EH (cell line): ENCODE data around the gene ARHGDIB.

Experiments
- DNase-seq: peaks from one replicate; pipeline ENCODE4 v3.0.0-alpha.2; 2015; ENCODE audit warnings: low read depth

The ARHGDIB gene

DNA sequence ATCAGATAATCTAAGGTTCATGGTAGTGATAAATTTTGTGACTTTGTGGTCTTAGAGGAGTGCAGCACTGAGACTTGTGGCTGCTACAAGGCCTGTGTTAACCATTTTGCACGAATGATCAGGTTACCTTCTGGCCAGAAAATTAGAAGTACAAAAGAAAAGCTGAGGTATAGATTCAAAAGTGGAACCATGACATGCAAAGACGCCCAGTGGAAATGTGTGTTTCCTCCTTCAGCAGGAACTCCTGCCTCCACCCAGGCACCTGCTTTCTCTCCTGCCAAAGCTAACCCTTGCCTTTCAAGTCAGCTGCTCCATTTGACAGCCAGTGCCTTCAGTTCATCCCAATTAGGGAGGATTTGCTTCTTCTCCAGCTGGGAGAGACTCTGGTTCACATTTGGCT lies 21.6 kb upstream of the ARHGDIB start:
- no peak for DNase-seq

DNA sequence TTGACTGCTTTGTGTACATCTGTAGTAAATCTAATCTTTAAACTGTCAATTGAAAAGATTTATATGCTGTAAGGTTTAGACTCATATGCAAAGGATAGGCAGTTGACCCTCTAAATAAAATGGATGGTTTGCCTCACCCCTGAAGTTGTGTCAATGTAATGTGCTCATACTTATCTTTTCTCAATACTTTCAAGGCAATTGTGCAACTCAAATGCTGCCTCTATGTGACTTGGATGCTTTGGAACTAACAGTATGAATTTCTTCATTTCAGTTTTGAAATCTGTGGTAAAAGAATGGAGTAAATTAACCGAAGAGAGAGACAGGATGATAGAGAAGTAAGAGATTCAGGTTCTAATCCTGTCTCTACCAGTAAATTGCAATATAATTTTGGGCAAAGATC lies 21.2 kb upstream of the ARHGDIB start:
- no peak for DNase-seq

DNA sequence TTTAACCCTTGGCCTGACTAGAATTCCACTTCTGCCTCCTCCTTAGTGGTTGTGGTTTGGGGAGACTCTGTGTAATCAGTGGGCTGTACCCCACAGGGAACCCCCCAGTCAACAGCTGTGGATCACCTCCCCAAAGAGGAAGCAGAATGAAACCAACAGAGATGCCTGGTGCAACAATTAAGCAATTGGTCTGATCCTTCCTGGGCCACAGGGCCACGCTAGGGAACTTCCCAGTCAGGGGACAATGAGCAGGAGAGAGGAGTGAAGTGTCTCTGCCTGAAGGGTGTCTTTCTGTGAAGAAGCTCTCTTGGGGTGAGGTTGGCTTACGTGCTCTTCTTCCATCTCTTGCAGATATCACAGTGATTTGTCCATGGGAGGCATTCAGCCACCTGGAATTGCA lies 19.6 kb upstream of the ARHGDIB start:
- DNase-seq, result no peak

DNA sequence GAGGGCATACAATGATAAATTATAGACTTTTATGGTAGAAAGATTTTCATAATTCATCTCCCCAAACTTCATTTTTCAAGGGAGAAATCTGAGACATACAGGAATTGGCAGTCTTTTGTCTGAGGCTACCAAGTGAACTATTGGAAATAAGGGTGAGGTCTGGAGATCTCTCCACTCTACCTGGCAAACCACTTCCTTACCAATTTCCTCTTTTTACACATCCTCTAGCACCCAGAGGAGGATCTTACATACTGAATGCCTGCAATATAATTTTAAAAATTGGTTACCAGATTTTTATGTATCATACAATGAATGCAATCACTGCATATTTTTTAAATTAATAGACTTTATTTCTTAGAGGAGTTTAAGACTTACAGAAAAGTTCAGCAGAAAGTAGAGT lies 18.1 kb upstream of the ARHGDIB start:
- no peak for DNase-seq

DNA sequence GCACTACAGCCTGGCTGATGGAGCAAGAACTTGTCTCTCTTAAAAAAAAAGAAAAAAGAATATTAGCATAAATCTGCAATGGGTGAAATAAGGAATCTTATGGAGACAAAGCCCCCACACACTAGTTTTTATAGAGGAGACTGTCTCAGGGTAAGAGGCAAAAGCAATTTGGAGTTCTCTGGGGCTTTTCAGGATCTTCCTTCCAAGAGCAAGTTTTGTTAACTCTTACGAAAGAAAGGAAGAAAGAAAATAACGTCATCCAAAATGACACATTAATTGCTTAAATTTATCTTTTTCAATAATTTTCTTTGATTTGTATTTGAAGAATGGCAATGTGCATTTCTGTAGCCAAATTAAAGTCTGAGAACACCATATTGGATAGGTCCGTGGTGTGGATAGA lies 15.3 kb upstream of the ARHGDIB start:
- no peak for DNase-seq

DNA sequence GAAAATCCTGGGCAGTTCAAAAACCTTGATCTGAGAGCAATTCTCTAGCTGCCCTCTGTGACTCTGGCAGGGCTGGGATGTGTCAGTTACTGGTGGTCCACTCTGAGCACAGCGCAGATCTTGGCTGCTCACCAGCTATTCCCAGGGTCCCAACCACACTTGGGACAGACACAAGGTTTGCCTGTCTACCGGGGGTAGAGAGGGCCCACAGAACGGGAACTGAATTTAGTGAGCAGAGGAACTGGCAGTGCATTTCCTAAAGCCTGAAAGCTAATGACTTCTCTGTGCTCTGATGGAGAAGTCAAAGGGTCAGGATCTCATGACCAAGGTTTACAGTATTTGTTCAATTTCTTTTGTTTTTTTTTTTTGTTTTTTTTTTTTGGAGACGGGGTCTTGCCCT lies 14.1 kb upstream of the ARHGDIB start:
- no peak for DNase-seq

DNA sequence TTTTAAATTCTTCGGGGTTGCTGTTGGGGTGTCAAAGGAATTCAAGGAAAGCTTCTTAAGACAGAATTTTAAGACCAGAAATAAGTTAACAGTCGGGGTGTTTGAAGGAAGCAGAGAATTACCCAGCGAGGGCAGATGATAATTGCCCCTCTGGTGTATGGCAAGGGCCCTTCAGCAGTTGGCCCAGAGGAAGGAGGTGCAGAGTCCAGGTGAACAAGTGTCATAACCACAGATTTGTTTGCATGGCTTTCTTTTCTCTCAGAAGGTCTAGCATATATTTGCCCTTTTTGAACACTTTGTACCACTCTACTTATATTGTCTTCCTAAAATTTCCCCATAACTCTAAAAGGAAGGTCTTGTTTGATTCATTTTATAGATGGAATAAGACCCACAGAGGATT lies 13.2 kb upstream of the ARHGDIB start:
- no peak for DNase-seq

DNA sequence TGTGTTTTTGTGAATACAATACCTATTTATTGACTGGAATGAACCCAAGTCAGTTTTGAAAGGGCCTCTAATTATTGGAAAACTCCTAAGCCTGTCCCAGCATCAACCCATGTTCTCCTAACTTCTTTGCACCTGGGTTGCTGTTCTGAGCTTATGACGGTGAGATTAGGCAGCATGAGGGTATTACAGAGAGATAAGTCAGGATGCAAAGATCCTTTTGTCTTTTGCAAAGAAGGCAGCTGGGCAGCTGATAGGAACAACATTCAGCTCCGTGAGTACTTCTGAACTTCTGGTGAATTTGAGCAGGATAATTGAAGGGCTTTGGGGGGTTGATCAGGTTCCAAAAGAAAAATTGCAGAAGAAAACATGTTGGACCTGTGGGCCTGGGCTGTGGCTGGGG lies 11.4 kb upstream of the ARHGDIB start, which contains the start of gene PDE6H:
TSS of gene PDE6H (plus strand) at position 227 of the 400 bp plus-strand sequence. CDS start 4,971 bp downstream, outside the sequence.
- DNase-seq, result no peak

DNA sequence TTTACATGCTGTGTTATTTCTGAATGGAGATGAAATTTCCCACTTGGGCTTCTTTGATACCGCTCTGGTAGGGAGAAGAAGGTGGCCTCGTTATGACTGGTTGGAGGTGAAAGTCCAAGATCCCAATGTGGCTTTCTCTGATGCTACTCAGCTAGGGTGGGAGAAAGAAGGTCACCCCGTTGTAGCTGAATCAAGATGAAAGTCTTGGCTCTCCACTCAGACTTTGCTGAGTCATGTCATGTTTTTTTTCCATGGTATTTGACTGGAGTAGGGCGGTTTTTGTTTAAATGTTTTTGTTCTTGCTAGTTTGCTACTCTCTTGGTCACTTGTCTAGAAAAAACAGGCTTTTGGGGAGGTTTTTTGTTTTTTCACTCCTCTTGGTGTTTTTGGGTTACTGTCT lies 9.1 kb upstream of the ARHGDIB start:
- no peak for DNase-seq

DNA sequence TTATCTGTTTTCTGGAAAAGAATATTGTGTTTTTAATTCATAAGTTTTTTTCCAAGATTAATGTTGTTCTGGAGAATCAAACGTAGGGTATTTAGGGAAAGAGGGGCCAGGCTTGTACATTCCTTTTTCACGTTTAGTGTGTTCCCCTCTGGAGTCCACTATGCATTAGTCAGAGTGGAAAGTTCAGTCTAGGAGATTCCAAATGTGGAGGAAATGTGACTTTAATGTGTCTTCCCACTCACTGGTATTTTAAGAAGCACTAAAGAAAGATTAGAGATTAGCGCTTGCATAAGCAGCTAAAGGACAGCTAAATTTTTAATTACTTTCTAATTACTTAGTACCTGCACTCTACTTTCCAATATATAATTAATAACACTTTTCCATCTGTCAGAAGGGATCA lies 7.1 kb upstream of the ARHGDIB start:
- peak; percentile 21 for DNase-seq

DNA sequence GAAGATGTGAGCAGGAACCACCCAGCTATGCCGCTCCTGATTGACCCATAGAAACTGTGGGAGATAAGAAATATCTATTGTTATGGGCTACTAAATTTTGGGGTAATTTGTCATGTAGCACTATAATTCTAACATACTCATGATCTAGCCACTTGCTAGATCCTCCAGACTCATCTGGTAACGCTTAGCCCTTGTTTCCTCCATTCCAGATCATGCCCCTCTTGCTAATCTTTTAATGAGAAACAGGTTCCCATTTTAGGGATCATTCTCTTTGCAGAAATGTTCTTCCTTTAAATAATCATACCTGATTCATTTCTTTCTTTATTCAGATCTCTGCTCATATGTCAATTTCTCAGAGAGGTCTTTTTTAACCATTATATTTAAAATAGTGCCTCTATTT lies 3.8 kb upstream of the ARHGDIB start:
- no peak for DNase-seq

DNA sequence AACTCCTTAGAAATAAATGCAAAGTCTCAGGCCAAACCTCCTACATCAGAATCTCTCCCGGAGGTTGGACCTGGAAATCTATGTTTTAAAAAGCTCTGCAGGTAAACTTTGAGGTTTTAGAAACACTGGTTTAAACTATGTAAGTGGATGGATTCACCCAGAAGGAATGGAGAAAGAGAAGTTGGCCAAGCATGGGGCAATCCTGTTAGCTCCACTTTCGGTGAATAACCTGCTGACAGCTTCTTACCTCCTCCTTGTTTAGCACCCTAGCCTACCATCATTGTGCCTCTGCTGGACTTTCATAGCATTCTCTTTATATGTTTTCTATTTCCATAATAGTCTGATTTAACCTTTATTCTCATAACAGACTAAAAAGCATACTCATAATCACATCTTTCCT lies 3.0 kb upstream of the ARHGDIB start:
- no peak for DNase-seq

DNA sequence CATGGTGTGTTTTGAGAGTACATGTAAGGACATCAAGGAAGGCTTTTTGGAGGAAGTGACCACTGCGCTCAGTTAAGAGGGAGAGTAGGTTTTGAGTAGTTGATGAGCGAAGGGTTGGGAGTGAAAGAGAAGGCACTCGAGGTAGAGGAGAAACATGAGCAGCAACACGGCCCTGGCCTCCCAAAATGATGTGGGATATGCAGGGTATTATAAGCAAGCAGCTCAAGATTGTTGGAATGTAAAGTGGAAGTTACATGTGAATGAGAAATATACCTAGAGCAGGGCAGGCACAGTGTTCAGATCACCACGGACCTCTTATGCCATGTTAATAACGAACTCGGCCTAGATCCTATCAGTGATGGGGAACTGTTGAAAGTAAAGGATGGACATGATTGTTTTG lies 2.1 kb upstream of the ARHGDIB start:
- no peak for DNase-seq

DNA sequence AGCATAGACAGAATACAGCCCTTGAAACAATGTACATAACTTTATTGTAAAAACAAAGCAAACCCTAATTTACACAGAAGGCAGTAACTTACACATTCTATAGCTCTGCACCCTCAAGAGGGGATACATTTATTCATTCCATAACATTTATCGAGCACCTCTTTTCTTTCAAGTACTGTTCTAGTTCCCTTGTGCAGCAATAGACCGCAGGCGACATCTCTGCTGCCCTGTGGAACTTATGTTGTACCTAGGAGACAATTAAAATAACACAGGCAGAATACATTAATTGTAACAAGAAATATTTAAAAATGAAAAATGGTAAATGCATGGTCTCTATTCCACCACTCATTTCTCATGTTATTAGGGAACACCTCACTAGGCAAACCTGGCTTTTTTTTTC lies 1.4 kb upstream of the ARHGDIB start:
- no peak for DNase-seq

DNA sequence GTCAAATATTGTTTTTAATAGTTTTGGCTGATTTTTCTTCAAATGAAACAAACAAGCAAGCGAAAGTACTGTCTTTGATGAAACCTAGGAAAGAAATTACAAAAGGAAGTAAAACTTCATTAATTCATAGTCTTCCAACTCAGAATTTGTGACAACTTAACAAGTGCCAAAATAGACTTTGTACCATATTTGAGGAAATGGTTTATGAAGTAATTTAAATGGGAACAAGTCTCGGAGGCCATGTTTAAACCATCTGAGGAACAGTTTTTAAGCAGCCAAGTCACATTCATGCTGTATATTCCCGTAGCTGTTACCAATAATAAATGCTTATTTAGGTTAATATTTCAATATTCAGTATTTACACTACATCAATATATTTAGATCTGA lies 745 bp upstream of the ARHGDIB start:
- DNase-seq, result no peak

DNA sequence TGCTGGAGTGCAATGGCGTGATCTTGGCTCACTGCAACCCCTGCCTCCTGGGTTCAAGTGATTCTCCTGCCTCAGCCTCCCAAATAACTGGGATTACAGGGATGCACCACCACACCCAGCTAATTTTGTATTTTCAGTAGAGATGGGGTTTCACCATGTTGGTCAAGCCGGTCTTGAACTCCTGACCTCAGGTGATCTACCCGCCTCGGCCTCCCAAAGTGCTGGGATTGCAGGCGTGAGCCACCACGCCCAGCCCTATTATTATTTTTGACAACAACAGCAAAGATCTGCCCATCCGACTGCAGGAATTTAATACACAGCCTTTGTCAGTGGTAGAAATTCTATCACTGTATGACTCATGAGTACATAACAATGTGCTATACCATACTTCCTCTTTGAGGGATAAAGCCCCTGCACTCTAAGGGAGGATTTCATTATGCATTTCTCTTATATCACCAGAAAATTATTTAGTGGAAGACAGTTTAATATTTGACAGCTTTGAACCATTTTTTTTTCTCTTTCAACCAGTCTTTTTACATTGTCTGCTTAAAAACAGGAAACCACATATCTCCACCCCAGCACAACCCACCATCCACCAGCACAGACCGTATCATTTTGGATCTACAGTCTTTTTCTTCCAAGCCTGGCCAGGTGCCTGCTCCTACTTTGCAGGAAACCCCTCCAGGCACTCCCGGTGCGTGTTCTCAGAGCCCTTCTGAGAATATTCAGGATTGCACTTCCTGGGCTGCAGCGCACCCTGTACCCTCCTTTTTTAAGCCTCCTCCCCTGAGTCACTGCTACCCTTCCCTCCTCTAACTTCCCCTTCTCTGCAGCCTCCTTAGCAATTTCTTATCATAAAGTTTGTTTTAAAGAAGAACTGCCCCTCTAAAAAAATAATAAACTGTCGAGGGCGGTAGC lies 594 bp downstream of the ARHGDIB start:
- peak; percentile 54 for DNase-seq

DNA sequence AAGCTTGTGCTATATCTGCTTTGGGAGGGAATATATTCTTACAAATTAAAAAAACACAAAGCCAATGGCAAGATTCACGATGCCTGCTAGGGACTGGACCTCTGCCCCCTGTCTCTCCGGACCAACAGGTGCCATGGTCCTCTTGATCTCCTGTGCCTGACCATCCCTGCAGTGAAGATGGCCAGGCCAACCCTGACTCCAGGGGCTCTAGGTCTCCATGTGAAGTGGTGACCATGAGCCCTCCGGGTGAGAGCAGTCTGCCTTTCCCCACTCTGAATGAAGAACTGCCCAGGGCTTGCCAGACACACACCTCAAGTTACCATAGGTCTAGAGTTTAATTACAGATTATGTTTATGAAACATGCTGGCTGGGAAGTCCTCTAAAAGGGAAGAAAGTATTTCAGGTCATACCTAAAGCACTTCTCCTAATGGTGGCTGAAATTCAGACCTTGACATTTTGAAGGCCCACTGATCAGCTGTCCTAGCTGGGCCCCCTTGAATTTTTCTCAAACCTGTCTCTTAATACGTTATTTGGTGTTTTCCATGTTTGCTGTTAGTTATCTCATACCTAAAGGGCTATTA lies 1.4 kb downstream of the ARHGDIB start:
- no peak for DNase-seq

DNA sequence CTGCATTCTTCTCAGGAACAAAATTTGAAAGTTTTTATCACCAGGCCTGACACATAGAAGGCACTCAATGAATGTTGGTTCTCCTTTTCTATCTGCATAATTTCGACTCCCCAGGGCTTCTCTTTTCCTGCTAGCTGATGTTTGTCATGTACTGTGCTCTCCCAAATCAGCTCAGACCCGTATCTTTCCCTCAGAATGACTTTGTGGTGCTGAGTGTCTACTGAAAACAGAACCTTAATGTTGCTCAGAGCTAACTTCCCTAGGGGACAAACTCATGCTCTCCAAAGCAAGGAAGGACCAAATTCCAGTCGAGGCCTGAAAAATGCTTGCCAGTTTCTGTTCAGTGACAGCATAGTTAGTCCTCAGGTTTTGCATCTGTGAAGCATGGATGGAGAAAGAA lies 1.9 kb downstream of the ARHGDIB start:
- no peak for DNase-seq

DNA sequence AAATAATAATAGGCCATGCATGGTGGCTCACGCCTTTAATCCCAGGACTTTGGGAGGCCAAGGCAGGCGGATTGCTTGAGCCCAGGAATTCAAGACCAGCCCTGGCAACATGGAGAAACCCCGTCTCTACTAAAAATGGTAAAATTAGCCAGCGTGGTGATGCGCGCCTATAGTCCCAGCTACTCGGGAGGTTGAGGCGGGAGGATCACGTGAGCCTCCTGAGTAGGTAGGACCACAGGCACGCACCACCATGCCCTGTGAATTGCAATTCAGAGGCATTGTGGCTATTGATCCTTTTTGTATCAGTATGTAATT lies 2.3 kb downstream of the ARHGDIB start:
- DNase-seq, result no peak

DNA sequence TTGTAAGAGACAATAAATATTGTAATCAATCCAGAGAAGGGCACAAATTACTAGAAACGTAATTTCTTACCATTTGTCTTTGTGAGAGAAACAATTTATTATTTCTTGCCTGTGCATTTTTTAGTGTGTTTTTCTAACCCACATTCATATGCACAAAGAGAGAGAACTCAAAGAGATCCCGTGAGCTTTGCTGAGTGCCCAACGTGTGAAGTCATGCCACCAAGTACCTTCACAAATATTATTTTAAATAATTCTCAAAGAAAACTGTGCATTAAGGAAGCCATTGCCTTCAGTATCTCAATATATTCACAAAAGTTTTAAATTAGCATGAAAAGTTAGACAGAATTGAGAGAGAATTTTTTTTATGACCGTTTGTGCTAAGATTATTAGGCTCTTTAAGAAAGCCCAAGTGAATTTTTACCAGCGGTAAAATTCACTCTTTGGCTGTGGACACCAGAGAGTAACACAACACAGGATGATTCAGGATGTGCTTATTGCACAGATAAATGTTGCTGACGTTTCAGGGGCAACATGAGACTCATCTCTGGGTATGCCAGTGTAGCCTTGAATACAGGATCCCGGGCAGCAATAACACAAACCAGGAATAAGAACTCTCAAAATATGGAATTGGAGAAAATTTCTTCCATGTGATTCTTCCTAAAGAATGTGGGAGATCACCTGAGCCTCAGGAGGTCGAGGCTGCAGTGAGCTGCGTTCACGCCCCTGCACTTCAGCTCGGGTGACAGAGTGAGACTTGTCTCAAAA lies 2.9 kb downstream of the ARHGDIB start:
- no peak for DNase-seq

DNA sequence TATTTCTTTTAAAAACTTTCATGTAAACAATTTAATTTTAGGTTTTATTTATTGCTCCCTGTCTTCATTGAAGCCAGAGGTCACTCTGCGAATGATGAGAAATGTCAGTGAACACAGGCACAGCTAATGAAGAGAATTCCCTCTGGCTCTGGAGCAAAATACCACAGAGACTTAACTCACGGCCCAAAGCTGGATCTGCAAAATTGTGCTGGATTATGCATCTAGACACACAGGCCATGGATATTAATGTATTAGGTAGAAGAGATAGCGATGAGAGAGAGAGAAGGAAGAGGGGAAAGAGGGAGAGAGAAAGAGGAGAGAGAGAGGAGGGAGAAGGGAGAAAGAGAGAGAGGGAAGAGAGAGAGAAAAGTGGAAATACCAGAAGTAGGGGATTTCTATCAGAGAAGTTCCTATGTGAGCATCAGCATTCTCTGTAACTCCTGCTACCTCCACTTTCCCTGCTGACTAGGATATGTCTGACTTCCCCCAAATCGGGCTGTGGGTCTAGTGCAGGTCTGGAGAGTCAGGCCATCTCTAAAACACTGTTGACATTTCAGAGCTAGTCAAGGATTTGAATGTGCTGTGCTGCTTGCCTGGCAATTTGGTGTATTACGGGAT lies 3.7 kb downstream of the ARHGDIB start:
- no peak for DNase-seq

DNA sequence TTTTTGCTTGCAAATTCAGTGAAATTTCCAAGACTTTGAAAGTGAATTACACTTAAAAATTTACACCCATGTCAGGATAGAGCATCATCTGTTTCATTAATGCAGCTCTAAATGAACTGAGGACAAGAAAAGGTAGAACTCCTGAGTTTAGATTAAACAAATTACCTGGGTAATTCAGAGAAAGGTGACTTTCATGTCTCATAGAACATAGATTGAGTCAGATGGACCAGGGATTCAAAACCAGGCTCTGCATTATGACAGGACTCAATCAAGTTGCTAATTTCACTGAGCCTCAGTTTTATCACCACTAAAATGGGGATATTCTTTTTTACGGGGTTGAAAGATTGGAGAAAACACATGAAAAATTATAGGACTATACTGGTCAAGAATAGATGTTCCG lies 4.5 kb downstream of the ARHGDIB start:
- DNase-seq, result no peak
